Endodermal cell (in vitro differentiated cells): Measurements from ENCODE around the gene TTC9. TPM values are rescaled to one million over a fixed set of nuclear protein-coding genes. Genes with fewer than 3 reads are reported as not detected.

Experiments used
- DNase-seq: peaks from one replicate; pipeline ENCODE4 v3.0.0-alpha.2; 2017
- H3K27ac ChIP-seq: 2 replicates; pipeline ENCODE4 v1.5.1; 2013; ENCODE audit warnings: mild to moderate bottlenecking, low read depth, low read length, moderate library complexity
- H3K27me3 ChIP-seq: 2 replicates; pipeline ENCODE4 v1.6.1; 2013; ENCODE audit warnings: mild to moderate bottlenecking, low read length, moderate library complexity; ENCODE audit not compliant: insufficient read depth, control insufficient read depth, poor library complexity, severe bottlenecking
- H3K36me3 ChIP-seq: 2 replicates; pipeline ENCODE4 v1.7.0; 2013; ENCODE audit warnings: mild to moderate bottlenecking, low read length, moderate library complexity; ENCODE audit not compliant: control insufficient read depth, insufficient read depth
- H3K4me1 ChIP-seq: one replicate; pipeline ENCODE4 v1.7.0; 2013; ENCODE audit warnings: low read length; ENCODE audit not compliant: control insufficient read depth, insufficient read depth
- H3K4me3 ChIP-seq: 2 replicates; pipeline ENCODE4 v1.5.1; 2013; ENCODE audit warnings: mild to moderate bottlenecking, low read length, moderate library complexity
- H3K9ac ChIP-seq: 2 replicates; pipeline ENCODE4 v1.6.1; 2013; ENCODE audit warnings: mild to moderate bottlenecking, low read length, moderate library complexity; ENCODE audit not compliant: poor library complexity, severe bottlenecking; ENCODE audit errors: extremely low read depth
- H3K9me3 ChIP-seq: 2 replicates; pipeline ENCODE4 v1.6.1; 2013; ENCODE audit warnings: mild to moderate bottlenecking, low read length, moderate library complexity; ENCODE audit not compliant: control insufficient read depth
- H3K27ac Mint-ChIP-seq: 2 replicates; pipeline ENCODE4 v1.8.0; 2020; ENCODE audit warnings: mixed read lengths
- H3K27me3 Mint-ChIP-seq: 2 replicates; pipeline ENCODE4 v1.8.0; 2021; ENCODE audit warnings: mild to moderate bottlenecking, mixed read lengths; ENCODE audit not compliant: insufficient read depth
- H3K36me3 Mint-ChIP-seq: 2 replicates; pipeline ENCODE4 v1.8.0; 2020; ENCODE audit warnings: low read depth, mixed read lengths
- H3K4me1 Mint-ChIP-seq: 2 replicates; pipeline ENCODE4 v1.8.0; 2020; ENCODE audit warnings: mixed read lengths
- H3K4me3 Mint-ChIP-seq: 2 replicates; pipeline ENCODE4 v1.8.0; 2020; ENCODE audit warnings: mild to moderate bottlenecking, moderate library complexity, mixed read lengths
- H3K9me3 Mint-ChIP-seq: 2 replicates; pipeline ENCODE4 v1.8.0; 2020; ENCODE audit warnings: mild to moderate bottlenecking, mixed read lengths
- CTCF ChIP-seq: fragments of 200-600 bp; sonication (generic); conservative IDR thresholded peaks from 2 replicates; pipeline ENCODE4 v1.5.0; 2021; ENCODE audit warnings: antibody characterized with exemption, mild to moderate bottlenecking
- WGBS, 2 experiments: methylation state at CpG; one replicate each; pipeline versions ENCODE4 v1.1.5 to v1.1.7; 2013; ENCODE audit warnings: missing lambda C conversion rate in 2 of 2, mixed read lengths in 1 of 2; ENCODE audit not compliant: insufficient coverage in 1 of 2, insufficient read length in 1 of 2; 5-methylcytosine and 5-hydroxymethylcytosine counted together
- total RNA-seq, 2 donors: library from RNA; stranded (reverse); fragmentation: NEBNext Ultra II Directional in 1 of 2; extraction: Animal tissue kit (Norgen Biotek cat#: 25700) in 1 of 2; gene quantifications; 2 replicates in 1 of 2; 3 replicates in 1 of 2; pipeline ENCODE4 v1.2.1, GENCODE V29; 2021

Gene TTC9
- total RNA-seq, 2 donors from 2014 or later = 9.4 to 11.6 TPM

- Histone ChIP-seq H3K36me3 (peaks cover 13% of the 10 kb centered on the region), H3K4me3 (peak overlapping the region; percentile 21), H3K9me3 (no peaks in the 10 kb centered on the region), H3K4me1 (peaks cover 11% of the 10 kb centered on the region), H3K27ac (peak overlapping the region; percentile 56), H3K9ac (no peak overlapping the region), H3K27me3 (no peaks in the 10 kb centered on the region)
- H3K27ac Mint-ChIP-seq = peak overlapping the region; percentile 49
- H3K9me3 Mint-ChIP-seq = no peaks in the 10 kb centered on the region
- peaks cover 35% of the 10 kb centered on the region for H3K4me1 Mint-ChIP-seq
- H3K27me3 Mint-ChIP-seq = peaks cover 4% of the 10 kb centered on the region
- H3K36me3 Mint-ChIP-seq = peaks cover 19% of the 10 kb centered on the region
- H3K4me3 Mint-ChIP-seq = no peak overlapping the region
- no peak for DNase-seq
- WGBS, 2 experiments = 35 to 60% methylated on average over 1 to 2 of the region's 2 CpGs
- no peak for TF ChIP-seq CTCF
Observed at GRCh38 chr14:70646705-70647104, 5.0 kb downstream of the TTC9 start.

- Histone ChIP-seq H3K27me3 (no peaks in the 10 kb centered on the region), H3K9me3 (no peaks in the 10 kb centered on the region), H3K4me3 (no peak overlapping the region), H3K4me1 (peaks cover 15% of the 10 kb centered on the region), H3K36me3 (peaks cover 23% of the 10 kb centered on the region), H3K9ac (no peak overlapping the region), H3K27ac (no peak overlapping the region)
- Mint-ChIP-seq H3K9me3 (no peaks in the 10 kb centered on the region), H3K27me3 (peaks cover 1% of the 10 kb centered on the region), H3K27ac (no peak overlapping the region), H3K4me1 (peaks cover 34% of the 10 kb centered on the region), H3K36me3 (peaks cover 19% of the 10 kb centered on the region), H3K4me3 (no peak overlapping the region)
- TF ChIP-seq CTCF = no peak
- DNase-seq = no peak
Observed at GRCh38 chr14:70648346-70648745, 6.6 kb downstream of the TTC9 start.

GRCh38 chr14:70649803-70650202 lies 8.1 kb downstream of the TTC9 start:
- peaks cover 15% of the 10 kb centered on the region for H3K4me1 ChIP-seq
- Mint-ChIP-seq H3K4me1 (peaks cover 35% of the 10 kb centered on the region), H3K27me3 (no peaks in the 10 kb centered on the region), H3K9me3 (no peaks in the 10 kb centered on the region), H3K4me3 (no peak overlapping the region), H3K36me3 (peaks cover 19% of the 10 kb centered on the region), H3K27ac (no peak overlapping the region)
- no peaks in the 10 kb centered on the region for H3K9me3 ChIP-seq
- H3K4me3 ChIP-seq = no peak overlapping the region
- H3K27me3 ChIP-seq = no peaks in the 10 kb centered on the region
- no peak for DNase-seq
- H3K9ac ChIP-seq = no peak overlapping the region
- 87 to 100% methylated on average over 2 to 4 of the region's 4 CpGs for WGBS, 2 experiments
- TF ChIP-seq CTCF = no peak
- H3K36me3 ChIP-seq = peaks cover 28% of the 10 kb centered on the region
- no peak overlapping the region for H3K27ac ChIP-seq
